Measurements from ENCODE around the gene TRPM3.

DNA sequence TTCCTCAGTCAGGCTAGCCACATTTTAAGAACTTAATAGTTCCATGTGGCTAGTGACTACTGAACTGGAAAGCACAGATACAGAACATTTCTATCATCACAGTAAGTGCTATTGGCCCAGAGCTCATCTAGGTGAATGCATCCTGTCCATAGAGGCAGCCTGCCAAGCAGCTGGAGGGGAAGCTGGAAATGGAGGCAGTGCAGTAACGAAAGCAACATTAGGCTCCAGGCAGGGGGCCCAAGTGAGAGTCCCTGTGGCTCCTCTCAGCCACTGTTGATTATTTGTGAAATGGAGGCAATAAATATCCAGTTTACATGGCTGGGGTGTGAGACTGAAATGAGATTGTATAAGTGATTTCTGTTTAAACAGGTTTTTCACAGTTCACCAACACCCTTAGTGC is 479.8 kb downstream of the TRPM3 start:
- TF ChIP-seq, protein P1, sequence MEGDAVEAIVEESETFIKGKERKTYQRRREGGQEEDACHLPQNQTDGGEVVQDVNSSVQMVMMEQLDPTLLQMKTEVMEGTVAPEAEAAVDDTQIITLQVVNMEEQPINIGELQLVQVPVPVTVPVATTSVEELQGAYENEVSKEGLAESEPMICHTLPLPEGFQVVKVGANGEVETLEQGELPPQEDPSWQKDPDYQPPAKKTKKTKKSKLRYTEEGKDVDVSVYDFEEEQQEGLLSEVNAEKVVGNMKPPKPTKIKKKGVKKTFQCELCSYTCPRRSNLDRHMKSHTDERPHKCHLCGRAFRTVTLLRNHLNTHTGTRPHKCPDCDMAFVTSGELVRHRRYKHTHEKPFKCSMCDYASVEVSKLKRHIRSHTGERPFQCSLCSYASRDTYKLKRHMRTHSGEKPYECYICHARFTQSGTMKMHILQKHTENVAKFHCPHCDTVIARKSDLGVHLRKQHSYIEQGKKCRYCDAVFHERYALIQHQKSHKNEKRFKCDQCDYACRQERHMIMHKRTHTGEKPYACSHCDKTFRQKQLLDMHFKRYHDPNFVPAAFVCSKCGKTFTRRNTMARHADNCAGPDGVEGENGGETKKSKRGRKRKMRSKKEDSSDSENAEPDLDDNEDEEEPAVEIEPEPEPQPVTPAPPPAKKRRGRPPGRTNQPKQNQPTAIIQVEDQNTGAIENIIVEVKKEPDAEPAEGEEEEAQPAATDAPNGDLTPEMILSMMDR (IDR thresholded peaks at IDR 0.05 in 8 of 11, conservative IDR thresholded peaks at IDR 0.05 in 3 of 11): no peak
- no peak for TF ChIP-seq POLR2A (IDR thresholded peaks at IDR 0.05)

Measured in spleen (tissue), 7 donors.